CD4-positive, CD25-positive, alpha-beta regulatory T cell (primary cell): ENCODE results near the gene ATAD3C. TPM values are rescaled to one million over a fixed set of nuclear protein-coding genes. Genes with fewer than 3 reads are reported as not detected.
"Not testable (repeated sequence)": the region's sequence is repeated elsewhere in the genome, so short reads cannot be mapped to it uniquely, and the experiment has no call there.

Experiments
- ATAC-seq, 2 donors: fragments of 150-1000 bp; cut with Tn5 transposase; one replicate each; pipeline ENCODE4 v1.10.0; 2021; ENCODE audit warnings: low read depth in 2 of 2, moderate number of reproducible peaks in 2 of 2, moderate library complexity in 1 of 2
- DNase-seq, 3 donors: peaks; one replicate each; pipeline versions ENCODE4 v3.0.0 to v3.0.0-alpha.2; 2012 to 2022; ENCODE audit warnings: mixed read lengths in 1 of 3
- H3K27ac ChIP-seq: one replicate; pipeline ENCODE4 v1.7.0; 2013; ENCODE audit warnings: mild to moderate bottlenecking, low read length; ENCODE audit not compliant: insufficient read depth, poor library complexity, severe bottlenecking
- H3K27me3 ChIP-seq: one replicate; pipeline ENCODE4 v1.7.0; 2013; ENCODE audit warnings: low read length; ENCODE audit not compliant: control insufficient read depth, insufficient read depth
- H3K36me3 ChIP-seq: one replicate; pipeline ENCODE4 v1.7.0; 2013; ENCODE audit warnings: mild to moderate bottlenecking, low read length, moderate library complexity; ENCODE audit not compliant: control insufficient read depth, insufficient read depth
- H3K4me1 ChIP-seq: 2 replicates; pipeline ENCODE4 v1.7.0; 2013; ENCODE audit warnings: mild to moderate bottlenecking, low read length; ENCODE audit not compliant: insufficient read depth, control insufficient read depth, poor library complexity, severe bottlenecking
- H3K4me3 ChIP-seq: one replicate; pipeline ENCODE4 v1.7.0; 2013; ENCODE audit warnings: low read depth, mild to moderate bottlenecking, low read length, moderate library complexity
- H3K9me3 ChIP-seq, 2 experiments: 1 replicate in 1 of 2; 2 replicates in 1 of 2; pipeline ENCODE4 v1.7.0; 2013; ENCODE audit warnings: low read length in 2 of 2, mild to moderate bottlenecking in 1 of 2, moderate library complexity in 1 of 2; ENCODE audit not compliant: control insufficient read depth in 2 of 2
- H3K27ac Mint-ChIP-seq, 3 donors: one replicate each; pipeline ENCODE4 v1.8.0; 2020 to 2022; ENCODE audit warnings: mild to moderate bottlenecking in 3 of 3, mixed read lengths in 3 of 3, moderate library complexity in 2 of 3
- H3K27me3 Mint-ChIP-seq: one replicate; pipeline ENCODE4 v1.8.0; 2022; ENCODE audit warnings: mild to moderate bottlenecking, mixed read lengths
- H3K36me3 Mint-ChIP-seq: one replicate; pipeline ENCODE4 v1.8.0; 2020; ENCODE audit warnings: mixed read lengths
- H3K4me1 Mint-ChIP-seq, 4 donors: one replicate each; pipeline ENCODE4 v1.8.0; 2020 to 2022; ENCODE audit warnings: mixed read lengths in 4 of 4, mild to moderate bottlenecking in 1 of 4
- H3K4me3 Mint-ChIP-seq, 4 donors: one replicate each; pipeline ENCODE4 v1.8.0; 2020 to 2022; ENCODE audit warnings: mild to moderate bottlenecking in 4 of 4, mixed read lengths in 4 of 4, moderate library complexity in 3 of 4
- H3K9me3 Mint-ChIP-seq, 7 donors: one replicate each; pipeline ENCODE4 v1.8.0; 2020 to 2022; ENCODE audit warnings: mixed read lengths in 7 of 7, mild to moderate bottlenecking in 3 of 7, moderate library complexity in 2 of 7
- polyA plus RNA-seq, 4 donors: library from polyadenylated mRNA; unstranded; fragments of 300-500 nt; fragmentation: Illumina TruSeq; gene quantifications; one replicate each; pipeline ENCODE4 v1.2.3, GENCODE V29; 2021
- total RNA-seq: library from RNA; stranded (reverse); gene quantifications from one replicate; pipeline ENCODE4 v1.2.3, GENCODE V29; 2022

ATAD3C gene
- total and polyA plus RNA-seq, 5 donors from 2014 or later = 0.65 to 4.2 (median 2.4) TPM

DNA sequence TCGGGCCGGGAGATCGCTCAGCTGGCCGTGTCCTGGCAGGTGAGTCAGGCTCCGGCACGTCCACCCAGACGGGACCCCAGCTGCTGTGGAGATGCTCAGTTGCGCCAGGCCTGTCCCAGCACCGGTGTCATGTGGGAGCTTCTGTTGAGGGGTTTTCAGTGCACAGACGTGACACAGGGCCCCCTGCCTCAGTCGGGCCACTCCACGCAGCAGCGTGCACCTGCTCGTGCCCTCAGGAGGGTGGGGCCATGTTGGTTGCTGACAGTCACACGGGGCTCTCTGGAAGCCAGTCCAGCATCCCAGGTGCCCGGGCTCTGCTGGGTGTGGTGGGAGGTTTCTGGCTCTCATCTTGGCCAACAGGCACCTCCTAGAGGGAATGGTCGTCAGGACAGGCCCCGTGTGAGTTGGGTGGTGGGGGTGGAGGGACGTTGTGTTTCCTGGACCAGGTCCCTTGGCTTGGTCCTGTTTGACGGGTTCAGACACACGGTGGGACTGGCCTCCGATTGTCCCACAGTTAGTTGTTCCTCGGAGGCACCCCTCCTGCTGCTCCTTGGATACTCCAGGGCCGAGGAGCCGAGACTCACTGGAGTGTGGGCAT lies 41.2 kb downstream of the ATAD3C start:
- Histone ChIP-seq H3K4me3 (no peak overlapping the region), H3K36me3 (peaks cover 32% of the 10 kb centered on the region), H3K27ac (no peak overlapping the region), H3K4me1 (no peaks in the 10 kb centered on the region), H3K9me3 (peaks cover 0 to 13% of the 10 kb centered on the region in 2 experiments), H3K27me3 (no peaks in the 10 kb centered on the region)
- Mint-ChIP-seq H3K27ac (no peak overlapping the region), H3K9me3 (peaks cover 0 to 10% (median 6%) of the 10 kb centered on the region in 7 donors), H3K27me3 (no peaks in the 10 kb centered on the region), H3K4me3 (no peak overlapping the region), H3K36me3 (peaks cover 17% of the 10 kb centered on the region), H3K4me1 (no peaks in the 10 kb centered on the region)
- ATAC-seq (no peak), DNase-seq (no peak)

DNA sequence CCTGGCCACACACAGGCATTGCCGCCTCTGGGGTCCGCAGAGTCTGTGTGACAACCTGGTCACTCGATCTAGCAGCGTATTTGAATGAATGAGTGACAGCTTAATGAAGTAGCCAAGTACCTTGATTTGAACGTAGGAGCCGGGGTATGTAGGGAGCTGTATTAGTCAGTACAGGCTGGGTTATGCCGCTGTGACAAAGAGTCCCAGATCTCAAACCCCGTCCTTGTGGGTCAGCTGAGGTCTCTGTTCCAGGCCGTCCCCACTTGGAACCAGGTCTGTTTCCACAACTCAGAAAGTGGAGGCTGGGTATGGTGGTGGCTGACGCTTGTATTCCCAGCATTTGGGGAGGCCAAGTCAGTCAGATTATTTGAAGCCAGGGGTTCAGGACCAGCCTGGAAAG lies 42.1 kb downstream of the ATAD3C start:
- Histone ChIP-seq H3K27me3 (no peaks in the 10 kb centered on the region), H3K4me1 (no peaks in the 10 kb centered on the region), H3K27ac (no peak overlapping the region), H3K4me3 (no peak overlapping the region), H3K36me3 (peaks cover 32% of the 10 kb centered on the region), H3K9me3 (peaks cover 0 to 13% of the 10 kb centered on the region in 2 experiments)
- H3K27me3 Mint-ChIP-seq = no peaks in the 10 kb centered on the region
- DNase-seq (no peak), ATAC-seq (no peak)
- no peak overlapping the region for H3K4me3 Mint-ChIP-seq
- no peak overlapping the region for H3K27ac Mint-ChIP-seq
- no peaks in the 10 kb centered on the region for H3K4me1 Mint-ChIP-seq
- H3K9me3 Mint-ChIP-seq = peaks cover 0 to 10% (median 6%) of the 10 kb centered on the region in 7 donors
- H3K36me3 Mint-ChIP-seq = peaks cover 17% of the 10 kb centered on the region

DNA sequence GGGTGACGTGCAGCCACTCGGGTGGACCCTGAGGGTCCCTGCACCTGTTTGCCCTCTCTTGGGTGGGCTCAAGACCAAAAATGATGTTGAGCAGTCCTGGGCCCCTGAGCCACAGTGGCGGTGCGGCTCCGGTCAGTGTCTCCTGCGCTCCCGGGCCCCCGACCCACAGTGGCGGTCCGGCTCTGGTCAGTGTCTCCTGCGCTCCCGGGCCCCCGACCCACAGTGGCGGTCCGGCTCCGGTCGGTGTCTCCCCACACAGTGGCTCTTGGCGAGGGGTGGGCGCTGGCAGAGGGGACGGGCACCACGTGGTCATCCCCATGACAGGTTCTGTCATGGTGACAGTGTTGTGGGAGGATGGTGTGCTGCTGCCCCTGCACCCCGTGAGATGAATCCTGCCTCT lies 44.8 kb downstream of the ATAD3C start:
- peaks cover 26% of the 10 kb centered on the region for H3K36me3 ChIP-seq
- H3K9me3 Mint-ChIP-seq, H3K27me3 Mint-ChIP-seq, DNase-seq, H3K27me3 ChIP-seq, ATAC-seq, H3K4me3 Mint-ChIP-seq, H3K4me3 ChIP-seq, H3K27ac ChIP-seq, H3K27ac Mint-ChIP-seq, H3K4me1 ChIP-seq, H3K4me1 Mint-ChIP-seq: not testable (repeated sequence)
- H3K36me3 Mint-ChIP-seq = peaks cover 17% of the 10 kb centered on the region
- H3K9me3 ChIP-seq = peaks cover 0 to 13% of the 10 kb centered on the region in 2 experiments

DNA sequence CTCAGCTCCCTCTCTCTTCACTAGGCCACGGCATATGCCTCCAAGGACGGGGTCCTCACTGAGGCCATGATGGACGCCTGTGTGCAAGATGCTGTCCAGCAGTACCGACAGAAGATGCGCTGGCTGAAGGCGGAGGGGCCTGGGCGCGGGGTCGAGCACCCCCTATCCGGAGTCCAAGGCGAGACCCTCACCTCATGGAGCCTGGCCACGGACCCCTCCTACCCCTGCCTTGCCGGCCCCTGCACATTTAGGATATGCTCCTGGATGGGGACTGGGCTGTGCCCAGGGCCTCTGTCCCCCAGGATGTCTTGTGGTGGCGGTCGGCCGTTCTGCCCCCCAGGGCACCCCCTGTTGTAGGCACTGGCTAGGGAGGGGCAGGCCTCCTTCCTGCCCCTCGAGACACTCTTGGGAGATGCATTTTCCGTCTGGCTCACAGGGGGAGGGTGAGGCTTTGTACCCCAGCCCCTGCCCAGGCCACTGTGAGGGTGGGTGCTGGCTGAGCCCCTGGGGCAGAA lies 46.0 kb downstream of the ATAD3C start:
- H3K36me3 ChIP-seq = peaks cover 23% of the 10 kb centered on the region
- H3K4me1 ChIP-seq, H3K4me3 Mint-ChIP-seq, DNase-seq, ATAC-seq, H3K4me3 ChIP-seq, H3K4me1 Mint-ChIP-seq, H3K27ac ChIP-seq, H3K27me3 Mint-ChIP-seq, H3K27ac Mint-ChIP-seq, H3K9me3 Mint-ChIP-seq, H3K27me3 ChIP-seq: not testable (repeated sequence)
- peaks cover 0 to 13% of the 10 kb centered on the region in 2 experiments for H3K9me3 ChIP-seq
- H3K36me3 Mint-ChIP-seq = peaks cover 17% of the 10 kb centered on the region

DNA sequence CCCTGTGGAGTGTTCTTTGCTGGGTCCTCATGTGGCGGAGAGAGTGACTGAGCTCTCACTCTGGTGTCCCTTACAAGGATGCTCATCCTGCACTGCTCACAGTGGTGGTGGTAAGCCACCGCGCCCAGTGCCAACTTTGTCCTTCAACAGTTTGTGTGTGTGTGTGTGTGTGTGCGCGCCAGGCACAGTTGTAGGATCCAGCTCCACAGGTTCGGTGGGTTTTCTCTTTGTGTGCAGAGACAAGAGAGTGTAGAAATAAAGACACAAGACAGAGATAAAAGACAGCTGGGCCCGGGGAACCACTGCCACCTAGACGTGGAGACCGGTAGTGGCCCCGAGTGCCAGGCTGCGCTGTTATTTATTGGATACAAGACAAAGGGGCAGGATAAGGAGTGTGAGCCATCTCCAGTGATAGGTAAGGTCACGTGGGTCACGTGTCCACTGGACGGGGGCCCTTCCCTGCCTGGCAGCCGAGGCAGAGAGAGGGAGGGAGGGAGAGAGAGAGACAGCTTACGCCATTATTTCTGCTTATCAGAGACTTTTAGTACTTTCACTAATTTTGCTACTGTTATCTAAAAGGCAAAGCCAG lies 55.4 kb downstream of the ATAD3C start:
- DNase-seq = peak; percentile 60 to 80 (median 75)
- not testable (repeated sequence) for H3K27me3 ChIP-seq, H3K9me3 ChIP-seq, H3K4me1 ChIP-seq, H3K4me3 ChIP-seq, H3K36me3 Mint-ChIP-seq, H3K27me3 Mint-ChIP-seq, H3K9me3 Mint-ChIP-seq, H3K36me3 ChIP-seq
- peak overlapping the region; percentile 55 for H3K27ac ChIP-seq
- ATAC-seq = peak; percentile 54 to 59
- Mint-ChIP-seq H3K27ac (peak overlapping the region; percentile 90 to 96 (median 94)), H3K4me1 (peaks cover 4 to 20% (median 8%) of the 10 kb centered on the region in 4 donors), H3K4me3 (peak overlapping the region; percentile 81 to 91 (median 87))

DNA sequence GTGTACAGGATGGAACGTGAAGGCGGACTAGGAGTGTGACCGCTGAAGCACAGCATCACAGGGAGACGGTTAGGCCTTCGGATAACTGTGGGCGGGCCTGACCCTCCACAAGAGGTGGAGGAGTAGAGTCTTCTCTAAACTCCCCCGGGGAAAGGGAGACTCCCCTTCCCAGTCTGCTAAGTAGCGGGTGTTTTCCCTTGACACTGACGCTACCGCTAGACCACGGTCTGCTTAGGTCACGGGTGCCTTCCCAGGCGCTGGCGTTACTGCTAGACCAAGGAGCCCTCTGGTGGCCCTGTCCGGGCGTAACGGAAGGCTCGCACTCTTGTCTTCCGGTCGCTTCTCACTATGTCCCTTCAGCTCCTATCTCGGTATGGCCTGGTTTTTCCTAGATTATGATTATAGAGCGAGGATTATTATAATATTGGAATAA lies 55.9 kb downstream of the ATAD3C start:
- Mint-ChIP-seq H3K4me1 (peaks cover 4 to 20% (median 8%) of the 10 kb centered on the region in 4 donors), H3K27ac (peak overlapping the region; percentile 90 to 96 (median 94)), H3K4me3 (peak overlapping the region; percentile 81 to 91 (median 87))
- H3K4me3 ChIP-seq, H3K36me3 Mint-ChIP-seq, H3K9me3 ChIP-seq, H3K27me3 Mint-ChIP-seq, H3K9me3 Mint-ChIP-seq, H3K4me1 ChIP-seq, H3K36me3 ChIP-seq, H3K27me3 ChIP-seq: not testable (repeated sequence)
- peak; percentile 34 to 39 for ATAC-seq
- H3K27ac ChIP-seq = peak overlapping the region; percentile 55
- DNase-seq = peak in 1 of 3 donors; percentile 13

DNA sequence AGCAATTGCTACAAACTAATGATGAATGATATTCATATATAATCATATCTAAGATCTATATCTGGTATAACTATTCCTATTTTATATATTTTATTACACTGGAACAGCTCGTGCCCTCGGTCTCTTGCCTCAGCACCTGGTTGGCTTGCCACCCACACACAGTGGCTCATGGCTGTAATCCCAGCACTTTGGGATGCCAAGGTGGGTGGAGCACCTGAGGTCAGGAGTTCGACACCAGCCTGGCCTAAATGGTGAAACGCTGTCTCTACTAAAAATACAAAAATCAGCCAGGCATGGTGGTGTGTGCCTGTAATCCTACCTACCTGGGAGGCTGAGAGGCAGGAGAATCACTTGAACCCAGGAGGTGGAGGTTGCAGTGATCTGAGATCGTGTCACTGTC lies 56.3 kb downstream of the ATAD3C start:
- H3K9me3 Mint-ChIP-seq, H3K27me3 ChIP-seq, ATAC-seq, DNase-seq, H3K4me3 ChIP-seq, H3K36me3 ChIP-seq, H3K9me3 ChIP-seq, H3K4me1 ChIP-seq, H3K27me3 Mint-ChIP-seq, H3K36me3 Mint-ChIP-seq: not testable (repeated sequence)
- H3K27ac ChIP-seq = peak overlapping the region; percentile 55
- H3K27ac Mint-ChIP-seq = peak overlapping the region in 1 of 3 donors; percentile 90
- H3K4me3 Mint-ChIP-seq = peak overlapping the region; percentile 81 to 91 (median 86)
- peaks cover 4 to 22% (median 9%) of the 10 kb centered on the region in 4 donors for H3K4me1 Mint-ChIP-seq

DNA sequence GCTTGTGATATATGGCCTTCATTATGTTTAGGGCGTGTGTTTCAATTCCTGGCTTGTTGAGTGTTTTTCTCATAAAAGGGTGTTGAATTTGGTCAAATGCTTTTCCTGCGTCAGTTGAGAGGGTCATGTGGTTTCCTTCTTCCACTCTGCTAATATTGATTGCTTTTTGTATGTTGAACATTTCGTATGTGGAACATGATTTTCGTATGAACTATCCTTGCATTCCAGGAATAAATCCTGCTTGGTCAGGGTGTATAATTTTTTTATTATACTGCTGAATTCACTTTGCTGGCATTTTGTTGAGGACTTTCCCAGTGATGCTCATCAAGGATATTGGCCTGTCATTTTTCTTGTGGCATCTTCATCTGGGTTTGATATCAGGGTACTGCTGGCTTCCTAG lies 57.8 kb downstream of the ATAD3C start:
- H3K27me3 Mint-ChIP-seq = no peaks in the 10 kb centered on the region
- ATAC-seq (no peak), DNase-seq (peak in 1 of 3 donors; percentile 13)
- peak overlapping the region in 1 of 4 donors; percentile 42 for H3K4me3 Mint-ChIP-seq
- H3K9me3 Mint-ChIP-seq = peaks cover 0 to 4% (median 0%) of the 10 kb centered on the region in 7 donors
- Histone ChIP-seq H3K4me1 (peaks cover 16% of the 10 kb centered on the region), H3K27ac (no peak overlapping the region), H3K36me3 (no peaks in the 10 kb centered on the region), H3K4me3 (no peak overlapping the region), H3K27me3 (no peaks in the 10 kb centered on the region), H3K9me3 (no peaks in the 10 kb centered on the region)
- H3K4me1 Mint-ChIP-seq = peaks cover 4 to 27% (median 15%) of the 10 kb centered on the region in 4 donors
- no peak overlapping the region for H3K27ac Mint-ChIP-seq
- no peaks in the 10 kb centered on the region for H3K36me3 Mint-ChIP-seq
